IMR-90 (cell line): ENCODE measurements around the gene KLC1. TPM values are rescaled to one million over a fixed set of nuclear protein-coding genes. Genes with fewer than 3 reads are reported as not detected.
A peak's percentile ranks its signal among the peaks of the same experiment; 100 is the strongest.

ENCODE experiments used
- ATAC-seq: fragments of 200-7000 bp; cut with Tn5 transposase; 2 replicates; pipeline ENCODE4 v1.9.1; 2020; ENCODE audit warnings: low read depth, mild to moderate bottlenecking, moderate library complexity
- BruUV-seq: library from RNA; stranded (reverse); fragments of 400-500 nt; replicated peaks from 2 replicates; lab custom pipeline; 2021; lab: Mats Ljungman, UMichigan
- CTCF ChIA-PET: fragments of 300-600 bp; formaldehyde crosslinking; extraction: SDS; loops from one replicate; lab custom pipeline; 2021; ENCODE audit warnings: antibody characterized with exemption; lab: Yijun Ruan, JAX
- POLR2A ChIA-PET: fragments of 300-600 bp; sonication (Branson Sonifier 250); formaldehyde crosslinking; loops from one replicate; lab custom pipeline; 2022; ENCODE audit warnings: antibody characterized with exemption; ENCODE audit not compliant: unreplicated experiment; lab: Charles Lee
- DNase-seq: peaks from one replicate; pipeline ENCODE4 v3.0.0; 2013
- H2AFZ ChIP-seq: replicated peaks from 2 replicates; pipeline ENCODE3; 2013; ENCODE audit warnings: low read length, mild to moderate bottlenecking; ENCODE audit not compliant: poor library complexity
- H2AK5ac ChIP-seq: 2 replicates; pipeline ENCODE4 v1.6.1; 2013; ENCODE audit warnings: low read depth, low read length, inconsistent platforms
- H2AK9ac ChIP-seq: replicated peaks from 2 replicates; pipeline ENCODE3; 2013; ENCODE audit warnings: mild to moderate bottlenecking, low read depth, low read length, moderate library complexity; ENCODE audit not compliant: poor library complexity
- H2BK120ac ChIP-seq: 2 replicates; pipeline ENCODE4 v1.6.1; 2013; ENCODE audit warnings: low read depth, low read length, inconsistent platforms
- H2BK15ac ChIP-seq: 3 replicates; pipeline ENCODE4 v1.6.1; 2013; ENCODE audit warnings: low read depth, low read length, inconsistent platforms
- H2BK20ac ChIP-seq: 2 replicates; pipeline ENCODE4 v1.6.1; 2013; ENCODE audit warnings: low read depth, mild to moderate bottlenecking, inconsistent platforms, low read length, moderate library complexity
- H2BK5ac ChIP-seq: 2 replicates; pipeline ENCODE4 v1.6.1; 2013; ENCODE audit warnings: mild to moderate bottlenecking, low read depth, low read length, inconsistent platforms; ENCODE audit not compliant: poor library complexity, severe bottlenecking
- H3K14ac ChIP-seq: replicated peaks from 2 replicates; pipeline ENCODE4 v1.6.1; 2013; ENCODE audit warnings: low read depth, low read length, inconsistent platforms
- H3K18ac ChIP-seq: 2 replicates; pipeline ENCODE4 v1.6.1; 2013; ENCODE audit warnings: low read depth, low read length, control low read depth
- H3K23ac ChIP-seq: 2 replicates; pipeline ENCODE4 v1.6.1; 2013; ENCODE audit warnings: low read depth, low read length, inconsistent platforms
- H3K27ac ChIP-seq: 2 replicates; pipeline ENCODE4 v1.5.1; 2013; ENCODE audit warnings: mild to moderate bottlenecking, control low read depth, low read length; ENCODE audit not compliant: insufficient read depth
- H3K27me3 ChIP-seq: 2 replicates; pipeline ENCODE4 v1.6.1; 2013; ENCODE audit warnings: low read length; ENCODE audit not compliant: control insufficient read depth, insufficient read depth
- H3K36me3 ChIP-seq: 2 replicates; pipeline ENCODE4 v1.6.1; 2013; ENCODE audit warnings: low read length, mixed read lengths; ENCODE audit not compliant: control insufficient read depth, insufficient read depth
- H3K4ac ChIP-seq: 2 replicates; pipeline ENCODE4 v1.6.1; 2013; ENCODE audit warnings: low read depth, low read length, inconsistent platforms
- H3K4me1 ChIP-seq: 2 replicates; pipeline ENCODE4 v1.6.1; 2013; ENCODE audit warnings: low read length, mixed read lengths; ENCODE audit not compliant: control insufficient read depth, insufficient read depth
- H3K4me2 ChIP-seq: 2 replicates; pipeline ENCODE4 v1.6.1; 2013; ENCODE audit warnings: low read depth, mild to moderate bottlenecking, control low read depth, low read length, moderate library complexity
- H3K4me3 ChIP-seq: 2 replicates; pipeline ENCODE4 v1.5.1; 2013; ENCODE audit warnings: low read depth, mild to moderate bottlenecking, control low read depth, low read length, moderate library complexity; ENCODE audit not compliant: insufficient read depth
- H3K56ac ChIP-seq: 2 replicates; pipeline ENCODE4 v1.6.1; 2013; ENCODE audit warnings: low read length, inconsistent platforms; ENCODE audit not compliant: insufficient read depth; ENCODE audit errors: extremely low read depth
- H3K79me1 ChIP-seq, 2 experiments: 2 replicates each; pipeline ENCODE4 v1.6.1; 2013; ENCODE audit warnings: low read length in 2 of 2, inconsistent platforms in 1 of 2, low read depth in 1 of 2
- H3K9ac ChIP-seq: 2 replicates; pipeline ENCODE4 v1.6.1; 2013; ENCODE audit warnings: low read depth, low read length, control low read depth
- H3K9me1 ChIP-seq: 2 replicates; pipeline ENCODE4 v1.6.1; 2013; ENCODE audit warnings: low read length, inconsistent platforms; ENCODE audit not compliant: insufficient read depth
- H3K9me3 ChIP-seq: 2 replicates; pipeline ENCODE4 v1.6.1; 2013; ENCODE audit warnings: low read length; ENCODE audit not compliant: control insufficient read depth, insufficient read depth
- H4K20me1 ChIP-seq: 2 replicates; pipeline ENCODE4 v1.6.1; 2013; ENCODE audit warnings: low read length, inconsistent platforms; ENCODE audit not compliant: insufficient read depth
- H4K5ac ChIP-seq: 2 replicates; pipeline ENCODE4 v1.6.1; 2013; ENCODE audit warnings: mild to moderate bottlenecking, low read depth, low read length, control low read depth
- H4K8ac ChIP-seq, 2 experiments: 2 replicates each; pipeline ENCODE4 v1.6.1; 2013; ENCODE audit warnings: low read depth in 2 of 2, low read length in 2 of 2, control low read depth in 1 of 2, inconsistent platforms in 1 of 2
- H4K91ac ChIP-seq: 2 replicates; pipeline ENCODE4 v1.6.1; 2013; ENCODE audit warnings: low read depth, low read length, inconsistent platforms; ENCODE audit not compliant: insufficient read depth
- BHLHE40 ChIP-seq: fragments of 150-350 bp; IDR thresholded peaks from 2 replicates; pipeline ENCODE4 v1.6.1; 2016; ENCODE audit warnings: mild to moderate bottlenecking, low read depth, low read length
- FOS ChIP-seq: fragments of 150-350 bp; IDR thresholded peaks from 2 replicates; pipeline ENCODE4 v1.6.1; 2016; ENCODE audit warnings: low read depth, low read length
- MAFK ChIP-seq: IDR thresholded peaks from 2 replicates; pipeline ENCODE4 v1.6.1; 2012; ENCODE audit warnings: low read depth, low read length, improper control_type of control experiment
- MAZ ChIP-seq: IDR thresholded peaks from 2 replicates; pipeline ENCODE4 v1.6.1; 2012; ENCODE audit warnings: low read depth, mild to moderate bottlenecking, low read length, improper control_type of control experiment, moderate library complexity, borderline replicate concordance
- MXI1 ChIP-seq: IDR thresholded peaks from 2 replicates; pipeline ENCODE4 v1.6.1; 2012; ENCODE audit warnings: low read depth, mild to moderate bottlenecking, low read length, moderate library complexity, borderline replicate concordance
- RAD21 ChIP-seq: IDR thresholded peaks from 2 replicates; pipeline ENCODE4 v1.6.1; 2012; ENCODE audit warnings: low read length, improper control_type of control experiment
- RFX5 ChIP-seq: IDR thresholded peaks from 2 replicates; pipeline ENCODE4 v1.8.0; 2012; ENCODE audit warnings: low read depth, mild to moderate bottlenecking, low read length, moderate library complexity
- WGBS, 2 experiments: methylation state at CpG; one replicate each; pipeline versions ENCODE4 v1.1.5 to v1.1.7; 2013; ENCODE audit warnings: missing lambda C conversion rate in 2 of 2; ENCODE audit not compliant: insufficient read length in 1 of 2; ENCODE audit errors: extremely low coverage in 2 of 2; 5-methylcytosine and 5-hydroxymethylcytosine counted together
- dilution Hi-C: fragments of 300-500 bp; cut with HindIII; formaldehyde crosslinking; loops from one replicate; pipeline ENCODE4 v1.14.3; 2018; ENCODE audit warnings: low sequenced_read_pairs; ENCODE audit not compliant: unreplicated experiment
- in situ Hi-C: fragments of 300-500 bp; cut with MboI; formaldehyde crosslinking; loops from 3 replicates; pipeline ENCODE4 v1.14.3; 2019; ENCODE audit warnings: low sequenced_read_pairs, inconsistent platforms, mixed read lengths
- intact Hi-C: fragments of 100-400 bp; cut with micrococcal nuclease; formaldehyde crosslinking; loops from 2 replicates; pipeline ENCODE4 v1.10.0; 2022
- polyA plus RNA-seq, 3 experiments: library from polyadenylated mRNA; depleted of rRNA; stranded (reverse); fragments of >200 nt; gene quantifications; 2 replicates each; pipeline ENCODE4 v1.2.3, GENCODE V29; 2012; ENCODE audit warnings: low replicate concordance in 1 of 3
- total RNA-seq: library from RNA; depleted of rRNA; stranded (reverse); fragments of >200 nt; gene quantifications from 2 replicates; pipeline ENCODE4 v1.2.3, GENCODE V29; 2012
- TF ChIP-seq, protein P1 (sequence below): fragments of 150-350 bp; IDR thresholded peaks from 2 replicates; pipeline ENCODE4 v1.6.1; 2017; ENCODE audit warnings: mild to moderate bottlenecking, antibody characterized with exemption, low read length, low read depth
- TF ChIP-seq, protein P2 (sequence below): fragments of 150-350 bp; IDR thresholded peaks from 2 replicates; pipeline ENCODE4 v1.6.1; 2016; ENCODE audit warnings: low read depth, mild to moderate bottlenecking, low read length, moderate library complexity, borderline replicate concordance
- TF ChIP-seq, protein P3 (sequence below): conservative IDR thresholded peaks from 2 replicates; pipeline ENCODE4 v1.5.1; 2012; ENCODE audit warnings: mild to moderate bottlenecking, low read depth, low read length, improper control_type of control experiment

Gene KLC1
- total and polyA plus RNA-seq, 2 of the 4 experiments (the other 2 are of a cell fraction), result 101 to 157 TPM

DNA sequence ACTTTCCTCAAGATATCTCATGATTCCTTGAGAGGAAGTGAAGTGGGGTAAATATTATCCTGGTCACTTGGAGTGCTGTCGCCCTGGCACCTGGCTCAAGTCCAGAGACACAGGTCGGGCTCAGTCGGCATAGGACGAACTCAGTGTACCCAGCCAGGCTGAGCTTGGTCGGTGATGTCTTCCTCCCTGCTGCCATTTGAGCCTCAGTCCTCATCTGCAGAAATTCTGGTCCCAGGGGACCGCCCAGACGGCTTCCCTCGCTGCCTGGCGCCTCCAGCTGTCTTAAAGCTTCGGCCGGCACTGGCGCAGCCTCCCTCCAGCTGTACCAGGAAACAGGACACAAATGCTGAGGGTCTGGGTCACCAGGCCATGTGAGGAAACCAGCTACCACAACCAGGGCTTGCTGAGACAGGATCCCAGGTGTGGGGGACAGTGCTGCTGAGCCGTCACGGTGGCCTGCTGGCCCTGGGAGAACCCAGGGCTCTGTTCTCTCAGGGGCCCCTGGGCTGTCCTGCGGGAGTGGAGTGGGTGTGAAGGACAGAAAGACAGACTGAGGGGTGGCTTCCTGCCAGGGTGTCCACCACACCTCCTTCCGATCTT is 5.0 kb upstream of the KLC1 start (continued):
- TF ChIP-seq FOS, result no peak

DNA sequence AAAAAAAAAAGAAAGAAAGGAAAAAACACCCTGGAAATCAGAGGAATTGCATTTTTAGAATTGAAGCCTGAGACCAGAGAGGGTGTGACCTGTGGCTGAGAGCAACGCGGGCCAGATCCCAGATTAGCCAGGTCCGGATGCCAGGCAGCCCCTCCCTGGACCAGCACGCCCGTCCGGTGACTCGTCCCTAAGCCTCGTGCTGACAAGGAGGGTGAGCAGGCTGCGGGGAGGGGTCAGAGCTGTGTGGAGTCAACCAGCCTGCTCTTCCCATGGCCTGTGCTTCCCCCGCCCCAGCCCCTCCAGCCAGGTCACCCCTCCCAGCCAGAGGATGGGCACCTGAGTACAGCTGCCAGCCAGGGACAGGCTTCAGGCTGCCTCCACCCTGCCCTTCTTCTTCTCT is 4.2 kb upstream of the KLC1 start:
- H3K4me3 ChIP-seq, result no peak overlapping the region
- dilution Hi-C loops (no loop called here), intact Hi-C loops (no loop called here), in situ Hi-C loops (no loop called here)
- H4K20me1 ChIP-seq, result peaks cover under 1% of the 10 kb centered on the region; the same call in 1 of the 2 replicates
- H3K4ac ChIP-seq, result peak overlapping the region; percentile 70
- CTCF ChIA-PET, result no interaction called here
- H3K27me3 ChIP-seq, result no peaks in the 10 kb centered on the region
- H2AFZ ChIP-seq, result peak overlapping the region; percentile 89
- H3K4me1 ChIP-seq, result peaks cover 13% of the 10 kb centered on the region
- peak; percentile 18 for ATAC-seq
- H3K9me3 ChIP-seq, result no peaks in the 10 kb centered on the region
- peak overlapping the region; percentile 65; the same call in 2 of the 3 replicates for H2BK15ac ChIP-seq
- H4K8ac ChIP-seq, result peak overlapping the region; percentile 29 to 72; a peak in 2 of 4 replicates
- H3K9me1 ChIP-seq, result peaks cover 13% of the 10 kb centered on the region
- H3K23ac ChIP-seq, result no peak overlapping the region
- no CpG with 5 or more reads among the region's 10 CpGs for WGBS, 2 experiments
- peak; percentile 66 for DNase-seq
- peak overlapping the region; percentile 34; the same call in 1 of the 2 replicates for H3K4me2 ChIP-seq
- TF ChIP-seq, protein P1, sequence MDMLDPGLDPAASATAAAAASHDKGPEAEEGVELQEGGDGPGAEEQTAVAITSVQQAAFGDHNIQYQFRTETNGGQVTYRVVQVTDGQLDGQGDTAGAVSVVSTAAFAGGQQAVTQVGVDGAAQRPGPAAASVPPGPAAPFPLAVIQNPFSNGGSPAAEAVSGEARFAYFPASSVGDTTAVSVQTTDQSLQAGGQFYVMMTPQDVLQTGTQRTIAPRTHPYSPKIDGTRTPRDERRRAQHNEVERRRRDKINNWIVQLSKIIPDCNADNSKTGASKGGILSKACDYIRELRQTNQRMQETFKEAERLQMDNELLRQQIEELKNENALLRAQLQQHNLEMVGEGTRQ, result peak; percentile 29; the same call in 1 of the 2 replicates
- TF ChIP-seq, protein P2, sequence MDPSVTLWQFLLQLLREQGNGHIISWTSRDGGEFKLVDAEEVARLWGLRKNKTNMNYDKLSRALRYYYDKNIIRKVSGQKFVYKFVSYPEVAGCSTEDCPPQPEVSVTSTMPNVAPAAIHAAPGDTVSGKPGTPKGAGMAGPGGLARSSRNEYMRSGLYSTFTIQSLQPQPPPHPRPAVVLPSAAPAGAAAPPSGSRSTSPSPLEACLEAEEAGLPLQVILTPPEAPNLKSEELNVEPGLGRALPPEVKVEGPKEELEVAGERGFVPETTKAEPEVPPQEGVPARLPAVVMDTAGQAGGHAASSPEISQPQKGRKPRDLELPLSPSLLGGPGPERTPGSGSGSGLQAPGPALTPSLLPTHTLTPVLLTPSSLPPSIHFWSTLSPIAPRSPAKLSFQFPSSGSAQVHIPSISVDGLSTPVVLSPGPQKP, result no peak
- peak; percentile 77 for TF ChIP-seq BHLHE40
- TF ChIP-seq MAFK, result no peak
- TF ChIP-seq RAD21, result no peak
- TF ChIP-seq, protein P3, sequence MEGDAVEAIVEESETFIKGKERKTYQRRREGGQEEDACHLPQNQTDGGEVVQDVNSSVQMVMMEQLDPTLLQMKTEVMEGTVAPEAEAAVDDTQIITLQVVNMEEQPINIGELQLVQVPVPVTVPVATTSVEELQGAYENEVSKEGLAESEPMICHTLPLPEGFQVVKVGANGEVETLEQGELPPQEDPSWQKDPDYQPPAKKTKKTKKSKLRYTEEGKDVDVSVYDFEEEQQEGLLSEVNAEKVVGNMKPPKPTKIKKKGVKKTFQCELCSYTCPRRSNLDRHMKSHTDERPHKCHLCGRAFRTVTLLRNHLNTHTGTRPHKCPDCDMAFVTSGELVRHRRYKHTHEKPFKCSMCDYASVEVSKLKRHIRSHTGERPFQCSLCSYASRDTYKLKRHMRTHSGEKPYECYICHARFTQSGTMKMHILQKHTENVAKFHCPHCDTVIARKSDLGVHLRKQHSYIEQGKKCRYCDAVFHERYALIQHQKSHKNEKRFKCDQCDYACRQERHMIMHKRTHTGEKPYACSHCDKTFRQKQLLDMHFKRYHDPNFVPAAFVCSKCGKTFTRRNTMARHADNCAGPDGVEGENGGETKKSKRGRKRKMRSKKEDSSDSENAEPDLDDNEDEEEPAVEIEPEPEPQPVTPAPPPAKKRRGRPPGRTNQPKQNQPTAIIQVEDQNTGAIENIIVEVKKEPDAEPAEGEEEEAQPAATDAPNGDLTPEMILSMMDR, result no peak
- TF ChIP-seq MXI1, result peak; percentile 55
- no peak for TF ChIP-seq FOS
- peak; percentile 85; the same call in 1 of the 2 replicates for TF ChIP-seq MAZ
- TF ChIP-seq RFX5, result no peak
- POLR2A ChIA-PET, result no interaction called here
- H3K9ac ChIP-seq, result no peak overlapping the region
- peak overlapping the region; percentile 8; the same call in 1 of the 2 replicates for H3K14ac ChIP-seq
- no peak overlapping the region; the same call in 1 of the 2 replicates for H3K27ac ChIP-seq
- H3K79me1 ChIP-seq, result peaks cover 0 to 22% of the 10 kb centered on the region in 2 experiments; a peak in 2 of 4 replicates
- peak overlapping the region; percentile 48; the same call in 1 of the 2 replicates for H3K18ac ChIP-seq
- H3K36me3 ChIP-seq, result no peaks in the 10 kb centered on the region
- H2AK5ac ChIP-seq, result no peak overlapping the region; the same call in 1 of the 2 replicates
- H4K91ac ChIP-seq, result peak overlapping the region; percentile 68
- H2BK5ac ChIP-seq, result peak overlapping the region; percentile 82
- peak overlapping the region; percentile 42 for H4K5ac ChIP-seq
- peak overlapping the region; percentile 85 for H2AK9ac ChIP-seq
- peak overlapping the region; percentile 68 for H2BK120ac ChIP-seq
- H3K56ac ChIP-seq, result peak overlapping the region; percentile 31; the same call in 1 of the 2 replicates
- no TSS peak for BruUV-seq
- peak overlapping the region; percentile 3 for H2BK20ac ChIP-seq
